Neuronal stem cell (in vitro differentiated cells): ENCODE measurements around the gene PMS1.

Experiments
- DNase-seq: peaks from one replicate; pipeline ENCODE4 v3.0.0-alpha.2; 2013; ENCODE audit warnings: low spot score
- H2AFZ ChIP-seq: one replicate; pipeline ENCODE4 v1.6.1; 2013; ENCODE audit warnings: mild to moderate bottlenecking, low read length, inconsistent platforms
- H2AK5ac ChIP-seq: 2 replicates; pipeline ENCODE4 v1.6.1; 2013; ENCODE audit warnings: low read depth, mild to moderate bottlenecking, inconsistent platforms, low read length, moderate library complexity, mixed read lengths
- H2BK120ac ChIP-seq: 2 replicates; pipeline ENCODE4 v1.6.1; 2013; ENCODE audit warnings: low read depth, mild to moderate bottlenecking, inconsistent platforms, low read length, moderate library complexity, mixed read lengths
- H2BK12ac ChIP-seq: one replicate; pipeline ENCODE4 v1.6.1; 2013; ENCODE audit warnings: low read length, inconsistent platforms
- H2BK15ac ChIP-seq: 2 replicates; pipeline ENCODE4 v1.6.1; 2013; ENCODE audit warnings: mild to moderate bottlenecking, low read length, inconsistent platforms, mixed read lengths
- H2BK5ac ChIP-seq: one replicate; pipeline ENCODE4 v1.6.1; 2013; ENCODE audit warnings: inconsistent platforms, mild to moderate bottlenecking, low read length, moderate library complexity
- H3K14ac ChIP-seq: one replicate; pipeline ENCODE4 v1.6.1; 2013; ENCODE audit warnings: low read length, inconsistent platforms
- H3K18ac ChIP-seq: 2 replicates; pipeline ENCODE4 v1.6.1; 2013; ENCODE audit warnings: low read length, inconsistent platforms
- H3K23ac ChIP-seq: 2 replicates; pipeline ENCODE4 v1.6.1; 2013; ENCODE audit warnings: low read depth, mild to moderate bottlenecking, mixed read lengths, low read length, inconsistent platforms; ENCODE audit not compliant: poor library complexity
- H3K27ac ChIP-seq: replicated peaks from 3 replicates; pipeline ENCODE4 v1.5.1; 2013; ENCODE audit warnings: low read length, inconsistent platforms
- H3K27me3 ChIP-seq, 3 experiments: 2 replicates each; pipeline ENCODE4 v1.6.1; 2013; ENCODE audit warnings: low read length in 3 of 3, mild to moderate bottlenecking in 2 of 3, inconsistent platforms in 1 of 3, low read depth in 1 of 3, mixed read lengths in 1 of 3, moderate library complexity in 1 of 3; ENCODE audit not compliant: control insufficient read depth in 3 of 3, insufficient read depth in 3 of 3
- H3K36me3 ChIP-seq, 2 donors: replicated peaks in 1 of 2; 2 replicates each; pipeline ENCODE4 v1.6.1; 2013; ENCODE audit warnings: low read length in 2 of 2; ENCODE audit not compliant: control insufficient read depth in 2 of 2, insufficient read depth in 2 of 2
- H3K4ac ChIP-seq: 2 replicates; pipeline ENCODE4 v1.6.1; 2013; ENCODE audit warnings: inconsistent platforms, mild to moderate bottlenecking, low read length, moderate library complexity
- H3K4me1 ChIP-seq, 2 donors: 1 replicate in 1 of 2; 2 replicates in 1 of 2; pipeline ENCODE4 v1.6.1; 2013; ENCODE audit warnings: low read length in 2 of 2, low read depth in 1 of 2; ENCODE audit not compliant: control insufficient read depth in 2 of 2, insufficient read depth in 1 of 2
- H3K4me2 ChIP-seq: one replicate; pipeline ENCODE4 v1.6.1; 2013; ENCODE audit warnings: mild to moderate bottlenecking, low read length, inconsistent platforms; ENCODE audit not compliant: insufficient read depth, poor library complexity, severe bottlenecking
- H3K4me3 ChIP-seq, 2 donors: 2 replicates each; pipeline ENCODE4 v1.5.1; 2013; ENCODE audit warnings: low read length in 2 of 2, mild to moderate bottlenecking in 2 of 2, inconsistent platforms in 1 of 2, moderate library complexity in 1 of 2
- H3K79me1 ChIP-seq: one replicate; pipeline ENCODE4 v1.6.1; 2013; ENCODE audit warnings: low read depth, mild to moderate bottlenecking, inconsistent platforms, low read length, moderate library complexity
- H3K9ac ChIP-seq: one replicate; pipeline ENCODE4 v1.6.1; 2013; ENCODE audit warnings: mild to moderate bottlenecking, low read depth, low read length, inconsistent platforms; ENCODE audit not compliant: poor library complexity
- H3K9me3 ChIP-seq, 2 donors: replicated peaks in 1 of 2; 2 replicates each; pipeline versions ENCODE3 to v1.6.1; 2013; ENCODE audit warnings: low read length in 2 of 2, mild to moderate bottlenecking in 2 of 2, inconsistent platforms in 1 of 2, low read depth in 1 of 2, mixed read lengths in 1 of 2, moderate library complexity in 1 of 2; ENCODE audit not compliant: control insufficient read depth in 2 of 2, insufficient read depth in 1 of 2
- H4K8ac ChIP-seq: one replicate; pipeline ENCODE4 v1.6.1; 2013; ENCODE audit warnings: low read depth, mild to moderate bottlenecking, inconsistent platforms, low read length, moderate library complexity
- H4K91ac ChIP-seq: one replicate; pipeline ENCODE4 v1.6.1; 2013; ENCODE audit warnings: low read length, low read depth, mild to moderate bottlenecking, inconsistent platforms; ENCODE audit not compliant: poor library complexity
- WGBS, 2 donors: extraction: QIAGEN DNeasy Blood & Tissue Kit; methylation state at CpG; one replicate each; pipeline ENCODE4 v1.1.7; 2013; ENCODE audit warnings: missing lambda C conversion rate in 2 of 2, mixed read lengths in 1 of 2; ENCODE audit not compliant: insufficient read length in 2 of 2, insufficient replicate concordance in 1 of 2; ENCODE audit errors: extremely low coverage in 2 of 2; 5-methylcytosine and 5-hydroxymethylcytosine counted together

Gene PMS1

DNA sequence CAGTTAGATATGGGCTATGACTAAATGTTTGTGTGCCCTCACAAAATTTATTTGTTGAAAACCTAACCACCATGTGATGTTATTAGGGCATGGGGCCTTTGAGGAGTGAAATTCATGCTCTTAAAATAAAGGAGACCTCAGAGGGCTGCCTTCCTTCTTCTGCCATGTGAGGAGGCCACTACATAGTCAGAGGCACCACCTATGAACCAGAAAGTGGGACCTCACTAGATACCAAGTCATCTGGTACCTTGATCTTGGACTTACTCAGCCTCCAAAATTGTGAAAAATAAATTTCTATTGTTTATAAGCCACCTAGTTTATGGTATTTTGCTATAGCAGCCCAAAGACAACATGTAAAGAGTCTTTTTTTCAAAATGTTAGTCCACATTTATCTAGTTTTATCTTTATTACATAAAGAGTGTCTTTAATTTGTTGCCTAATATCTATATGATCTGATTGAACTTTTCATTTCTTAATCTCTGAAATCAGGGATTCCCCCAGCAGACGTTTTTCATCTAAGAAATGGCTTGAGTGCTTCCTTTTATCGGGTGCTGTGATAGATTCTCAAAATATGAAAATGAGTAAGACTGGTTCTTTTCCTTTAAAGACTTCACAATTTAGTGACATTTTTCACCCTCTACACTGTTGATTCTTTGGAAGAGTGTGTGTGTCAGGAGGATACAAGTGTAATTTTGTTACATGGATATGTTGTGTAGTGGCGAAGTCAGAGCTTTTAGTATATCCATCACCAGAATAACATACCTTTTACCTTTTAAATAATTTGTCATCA is 34.2 kb downstream of the PMS1 start:
- Histone ChIP-seq H3K4me1 (no peaks in the 10 kb centered on the region), H3K79me1 (no peaks in the 10 kb centered on the region), H2AK5ac (no peak overlapping the region), H3K4me3 (no peak overlapping the region), H2AFZ (no peak overlapping the region), H2BK15ac (no peak overlapping the region), H3K23ac (no peak overlapping the region), H3K36me3 (peaks cover 4 to 76% of the 10 kb centered on the region in 2 donors), H2BK12ac (no peak overlapping the region), H3K27ac (no peak overlapping the region), H3K4ac (no peak overlapping the region), H2BK120ac (no peak overlapping the region), H3K9me3 (no peaks in the 10 kb centered on the region), H4K91ac (no peak overlapping the region), H3K4me2 (no peak overlapping the region), H3K14ac (no peak overlapping the region), H2BK5ac (no peak overlapping the region), H4K8ac (no peak overlapping the region), H3K27me3 (no peaks in the 10 kb centered on the region), H3K18ac (no peak overlapping the region), H3K9ac (no peak overlapping the region)
- no peak for DNase-seq
- WGBS, 2 donors, result no CpG with 5 or more reads among the region's 3 CpGs

DNA sequence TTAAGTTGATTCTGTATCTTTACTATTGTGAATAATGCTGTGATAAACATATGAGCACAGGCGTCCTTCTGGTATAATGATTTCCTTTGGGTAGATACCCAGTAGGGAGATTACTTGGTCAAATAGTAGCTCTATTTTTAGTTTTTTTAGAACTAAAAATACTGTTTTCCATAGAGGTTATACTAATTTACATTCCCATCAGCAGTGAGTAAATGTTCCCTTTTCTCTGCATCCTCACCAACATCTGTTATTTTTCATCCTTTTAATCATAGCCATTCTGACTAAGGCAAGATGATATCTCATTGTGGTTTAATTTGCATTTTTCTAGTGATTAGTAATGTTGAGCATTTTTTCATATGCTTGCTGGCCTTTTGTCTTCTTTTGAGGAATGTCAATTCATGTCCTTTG is 35.1 kb downstream of the PMS1 start:
- Histone ChIP-seq H3K18ac (no peak overlapping the region), H2BK15ac (no peak overlapping the region), H2BK120ac (no peak overlapping the region), H3K14ac (no peak overlapping the region), H3K79me1 (no peaks in the 10 kb centered on the region), H3K4ac (no peak overlapping the region), H3K4me3 (no peak overlapping the region), H3K4me1 (no peaks in the 10 kb centered on the region), H4K91ac (no peak overlapping the region), H2AK5ac (no peak overlapping the region), H3K9me3 (no peaks in the 10 kb centered on the region), H3K27me3 (no peaks in the 10 kb centered on the region), H3K23ac (no peak overlapping the region), H3K4me2 (no peak overlapping the region), H4K8ac (no peak overlapping the region), H3K27ac (no peak overlapping the region), H3K9ac (no peak overlapping the region), H2BK12ac (no peak overlapping the region), H3K36me3 (peaks cover 4 to 68% of the 10 kb centered on the region in 2 donors), H2BK5ac (no peak overlapping the region), H2AFZ (no peak overlapping the region)
- no peak for DNase-seq
- no CpG with 5 or more reads among the region's 1 CpG for whole genome bisulfite sequencing, 2 donors

DNA sequence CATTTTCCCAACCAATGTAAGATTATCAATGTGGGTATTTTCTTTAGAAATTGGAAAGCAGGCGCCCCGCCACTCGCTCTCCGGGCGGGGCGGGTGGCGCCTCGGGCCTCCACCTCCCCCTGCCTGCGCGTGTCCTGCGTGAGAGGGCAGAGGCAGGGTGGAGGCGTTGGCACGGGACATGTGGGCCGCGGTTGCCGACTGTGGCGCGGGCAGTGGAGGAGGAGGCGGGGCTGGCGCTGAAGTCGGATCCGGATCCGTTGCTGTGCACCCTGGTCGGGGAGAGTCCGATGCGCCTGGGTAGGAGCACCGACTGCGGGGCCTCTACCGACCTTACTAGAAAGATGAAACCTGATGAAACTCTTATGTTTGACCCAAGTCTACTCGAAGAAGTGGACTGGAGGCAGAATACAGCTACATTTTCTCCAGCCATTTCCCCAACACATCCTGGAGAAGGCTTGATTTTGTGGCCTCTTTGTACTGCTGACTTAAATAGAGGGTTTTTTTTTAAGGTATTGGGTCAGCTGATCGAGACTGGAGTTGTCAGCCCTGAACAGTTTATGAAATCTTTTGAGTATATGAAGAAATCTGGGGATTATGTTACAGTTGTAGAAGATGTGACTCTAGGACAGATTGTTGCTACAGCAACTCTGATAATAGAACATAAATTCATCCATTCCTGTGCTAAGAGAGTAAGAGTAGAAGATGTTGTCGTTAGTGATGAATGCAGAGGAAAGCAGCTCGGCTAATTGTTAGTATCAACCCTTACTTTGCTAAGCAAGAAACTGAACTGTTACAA is 37.9 kb downstream of the PMS1 start:
- peaks cover 0 to 2% of the 10 kb centered on the region in 2 donors for H3K4me1 ChIP-seq
- peak overlapping the region in 1 of 2 donors; percentile 58 for H3K4me3 ChIP-seq
- H4K91ac ChIP-seq, result no peak overlapping the region
- WGBS, 2 donors, result no CpG with 5 or more reads among the region's 33 CpGs
- no peak overlapping the region for H3K9ac ChIP-seq
- H3K18ac ChIP-seq, result peak overlapping the region; percentile 76
- H2AK5ac ChIP-seq, result no peak overlapping the region
- no peak overlapping the region for H4K8ac ChIP-seq
- H3K27me3 ChIP-seq, result no peaks in the 10 kb centered on the region
- H2AFZ ChIP-seq, result no peak overlapping the region
- H3K23ac ChIP-seq, result no peak overlapping the region
- no peak for DNase-seq
- peak overlapping the region; percentile 39 for H3K27ac ChIP-seq
- no peaks in the 10 kb centered on the region for H3K9me3 ChIP-seq
- no peak overlapping the region for H3K4me2 ChIP-seq
- H3K4ac ChIP-seq, result no peak overlapping the region
- H3K14ac ChIP-seq, result no peak overlapping the region
- peaks cover 4 to 70% of the 10 kb centered on the region in 2 donors for H3K36me3 ChIP-seq
- no peak overlapping the region for H2BK12ac ChIP-seq
- no peak overlapping the region for H2BK120ac ChIP-seq
- no peak overlapping the region for H2BK15ac ChIP-seq
- no peak overlapping the region for H2BK5ac ChIP-seq
- H3K79me1 ChIP-seq, result no peaks in the 10 kb centered on the region

DNA sequence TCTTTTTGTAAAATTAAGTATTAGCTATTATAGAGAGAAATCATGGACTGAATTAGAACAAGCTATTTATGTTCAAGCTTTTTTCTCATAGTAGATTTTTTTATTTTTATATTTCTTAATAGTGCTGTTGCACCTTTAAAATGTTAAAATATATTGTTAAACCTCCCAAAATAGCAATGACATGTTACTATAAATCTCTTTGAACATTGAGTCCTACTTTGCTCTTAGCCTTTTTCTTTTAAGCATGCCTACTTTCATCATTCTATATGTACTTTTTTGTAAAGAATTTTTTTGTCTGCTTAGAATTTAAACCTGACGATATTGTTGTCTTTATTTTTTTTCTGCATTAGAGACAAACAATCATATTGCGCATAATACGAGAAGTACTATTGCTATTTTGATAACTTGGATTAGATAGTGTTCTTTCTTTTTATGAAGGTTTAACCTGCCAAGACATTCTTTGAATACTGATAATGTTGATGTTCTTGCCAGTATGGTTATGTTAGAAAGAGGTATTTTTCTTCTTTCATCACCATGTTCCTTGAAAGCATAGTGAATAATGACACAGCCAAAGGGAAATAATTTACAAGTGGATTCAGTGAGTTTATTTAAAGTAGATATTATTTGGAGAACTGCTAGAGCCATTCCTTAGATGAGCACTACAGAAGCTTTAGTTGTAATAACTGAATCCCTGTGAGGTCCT is 40.6 kb downstream of the PMS1 start:
- Histone ChIP-seq H3K14ac (no peak overlapping the region), H3K4ac (no peak overlapping the region), H3K4me2 (no peak overlapping the region), H2BK120ac (no peak overlapping the region), H3K9me3 (no peaks in the 10 kb centered on the region), H2BK12ac (no peak overlapping the region), H2BK15ac (no peak overlapping the region), H3K36me3 (peaks cover 2 to 56% of the 10 kb centered on the region in 2 donors), H3K18ac (no peak overlapping the region), H3K27ac (no peak overlapping the region), H3K27me3 (no peaks in the 10 kb centered on the region), H2AK5ac (no peak overlapping the region), H3K23ac (no peak overlapping the region), H3K9ac (no peak overlapping the region), H2BK5ac (no peak overlapping the region), H4K8ac (no peak overlapping the region), H2AFZ (no peak overlapping the region), H3K4me3 (no peak overlapping the region), H3K4me1 (peaks cover 0 to 2% of the 10 kb centered on the region in 2 donors), H4K91ac (no peak overlapping the region), H3K79me1 (no peaks in the 10 kb centered on the region)
- no CpG with 5 or more reads among the region's 3 CpGs for WGBS, 2 donors
- DNase-seq, result no peak
